ENCODE results near the gene DSPP. TPM values are rescaled to one million over a fixed set of nuclear protein-coding genes. Genes with fewer than 3 reads are reported as not detected.

Gene DSPP
- total RNA-seq, 1 experiment from 2014 or later = not detected

DNA sequence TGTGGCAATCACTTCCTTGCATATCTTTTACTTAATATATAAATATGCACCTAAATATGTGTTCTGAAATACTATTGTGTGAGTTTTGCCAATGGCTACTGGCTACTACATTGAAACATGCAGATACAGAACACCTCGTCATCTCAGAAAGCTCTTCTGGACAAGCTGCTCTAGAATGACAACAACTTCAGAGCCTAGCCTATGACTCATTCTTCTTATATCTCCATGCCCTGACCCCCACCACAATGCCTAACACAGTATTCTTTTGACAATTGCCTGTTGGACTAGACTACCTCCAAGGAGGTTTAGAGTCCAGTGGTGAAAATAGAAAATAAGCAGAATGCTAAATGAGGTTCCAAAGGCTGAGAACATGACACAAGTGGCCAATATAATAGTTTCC is 24.1 kb downstream of the DSPP start:
- H4K91ac ChIP-seq (ENCODE audit: insufficient read length, low read depth, low read length) = no peak overlapping the region
- H4K20me1 ChIP-seq (ENCODE audit: control insufficient read depth, insufficient read depth, insufficient read length) = no peaks in the 10 kb centered on the region
- H2AK5ac ChIP-seq (ENCODE audit: insufficient read length, low read length) = no peak overlapping the region
- H3K4me2 ChIP-seq (ENCODE audit: insufficient read depth, insufficient read length, low read length) = no peak overlapping the region
- H3K27ac ChIP-seq (ENCODE audit: insufficient read length, low read depth, low read length) = no peak overlapping the region
- H3K36me3 Mint-ChIP-seq (ENCODE audit: insufficient read depth in 1 of 3, low read depth in 3 of 3) = no peaks in the 10 kb centered on the region
- H3K4me1 Mint-ChIP-seq = peaks cover 0 to 2% of the 10 kb centered on the region in 2 experiments; a peak in 1 of 4 replicates
- no peak overlapping the region for H2BK12ac ChIP-seq (ENCODE audit: insufficient read length, low read depth, low read length)
- H3K9ac ChIP-seq (ENCODE audit: extremely low read depth, insufficient read length, low read length) = no peak overlapping the region
- no peak overlapping the region for H3K4ac ChIP-seq (ENCODE audit: low read depth, low read length)
- H3K79me1 ChIP-seq (ENCODE audit: insufficient read depth, low read depth, low read length, poor library complexity, severe bottlenecking) = no peaks in the 10 kb centered on the region
- H3K4me1 ChIP-seq (ENCODE audit: insufficient read depth, low read length) = no peaks in the 10 kb centered on the region; the same call in 1 of the 2 replicates
- H4K5ac ChIP-seq (ENCODE audit: insufficient read length, low read depth, low read length) = no peak overlapping the region
- no peak overlapping the region for H3K18ac ChIP-seq (ENCODE audit: insufficient read length, low read depth, low read length)
- H3K27ac Mint-ChIP-seq = no peak overlapping the region; a peak in 1 of 7 replicates
- no peaks in the 10 kb centered on the region; a peak in 1 of 5 replicates for H3K9me3 Mint-ChIP-seq
- no peaks in the 10 kb centered on the region for H3K79me2 ChIP-seq (ENCODE audit: insufficient read depth, low read length)
- no peak overlapping the region for H3K4me3 Mint-ChIP-seq
- WGBS (ENCODE audit: extremely low coverage, insufficient read length, low lambda C conversion rate) = no CpG with 5 or more reads among the region's 1 CpG
- no peak overlapping the region for H3K56ac ChIP-seq (ENCODE audit: insufficient read length, low read depth, low read length)
- H3K9me3 ChIP-seq (ENCODE audit: control insufficient read depth, low read depth, low read length) = no peaks in the 10 kb centered on the region
- no peak overlapping the region for H2BK120ac ChIP-seq (ENCODE audit: low read depth, low read length, poor library complexity, severe bottlenecking)
- H2BK20ac ChIP-seq (ENCODE audit: low read depth, low read length, poor library complexity, severe bottlenecking) = no peak overlapping the region
- TF ChIP-seq CTCF (conservative IDR thresholded peaks at IDR 0.05) = no peak
- H3K23ac ChIP-seq (ENCODE audit: insufficient read length, low read depth, low read length) = no peak overlapping the region
- no peak overlapping the region for H3K14ac ChIP-seq (ENCODE audit: insufficient read depth, low read length)
- no peaks in the 10 kb centered on the region for H3K27me3 ChIP-seq (ENCODE audit: insufficient read depth, low read length)
- no peak overlapping the region for H4K8ac ChIP-seq (replicated peaks; ENCODE audit: insufficient read length, low read depth, low read length)
- no peak overlapping the region for H2AFZ ChIP-seq (ENCODE audit: low read length)
- DNase-seq = no peak
- H3K27me3 Mint-ChIP-seq (ENCODE audit: low read depth) = peaks cover 1% of the 10 kb centered on the region
- no peak overlapping the region for H2BK15ac ChIP-seq (ENCODE audit: low read depth, low read length)
- H3K23me2 ChIP-seq (ENCODE audit: insufficient read length, low read depth, low read length, poor library complexity, severe bottlenecking) = no peaks in the 10 kb centered on the region
- no peak overlapping the region for H2BK5ac ChIP-seq (ENCODE audit: insufficient read length, low read length)
- no peak overlapping the region for H3T11ph ChIP-seq (ENCODE audit: low read length)
